HG02884 (cell line): Measurements from ENCODE around the gene TRMU.

Experiments
- ATAC-seq: cut with Tn5 transposase; IDR thresholded peaks from one replicate; pipeline ENCODE4 v1.9.1; 2021; ENCODE audit warnings: mild to moderate bottlenecking, moderate library complexity; ENCODE audit not compliant: unreplicated experiment

Gene TRMU

DNA sequence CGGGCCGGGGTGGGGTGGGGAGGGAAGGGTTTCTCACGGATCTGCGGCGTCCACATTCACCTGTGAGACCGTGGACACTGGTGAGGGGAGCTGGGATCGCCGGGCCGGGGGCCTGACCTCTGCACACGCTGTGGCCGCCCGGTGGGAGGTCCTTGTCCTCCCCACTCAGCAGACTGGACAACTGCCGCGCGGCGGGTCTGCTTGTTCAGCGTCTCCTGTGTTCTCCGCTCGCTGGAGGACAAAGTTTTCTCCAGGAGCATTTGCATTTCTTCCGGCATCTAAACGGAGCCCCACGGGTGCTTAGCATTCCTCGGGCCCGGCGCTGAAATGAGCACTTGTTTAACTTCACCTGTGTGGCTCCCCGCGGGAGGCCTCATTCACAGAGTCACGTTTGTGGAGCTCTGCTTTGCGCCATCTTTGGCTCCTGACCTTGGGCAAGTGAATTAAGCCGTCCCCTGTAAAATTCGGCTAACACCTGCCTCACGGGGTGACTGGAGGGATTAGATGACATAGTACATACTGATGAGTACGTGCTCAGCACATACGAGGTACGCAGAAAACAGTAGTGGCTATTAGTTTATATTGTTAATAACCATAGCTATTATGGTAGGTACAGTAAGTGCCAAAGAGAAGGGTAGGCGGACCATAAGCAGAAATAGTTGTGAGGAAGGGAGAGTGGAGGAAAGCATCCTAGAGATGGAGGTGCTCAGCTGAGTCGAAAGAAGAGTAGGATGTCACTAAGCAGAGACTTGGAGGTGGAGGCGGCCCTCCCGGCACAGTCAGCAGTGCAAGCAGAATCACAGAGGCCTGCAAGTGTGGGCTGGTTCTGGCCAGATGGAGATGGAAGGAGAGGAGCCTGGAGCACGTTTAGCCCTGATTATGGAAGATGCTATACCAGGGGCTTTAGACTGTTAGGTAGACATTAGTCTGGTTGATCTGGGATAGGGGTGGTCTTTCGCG, 885 bp downstream of the TRMU start:
- no peak for ATAC-seq

DNA sequence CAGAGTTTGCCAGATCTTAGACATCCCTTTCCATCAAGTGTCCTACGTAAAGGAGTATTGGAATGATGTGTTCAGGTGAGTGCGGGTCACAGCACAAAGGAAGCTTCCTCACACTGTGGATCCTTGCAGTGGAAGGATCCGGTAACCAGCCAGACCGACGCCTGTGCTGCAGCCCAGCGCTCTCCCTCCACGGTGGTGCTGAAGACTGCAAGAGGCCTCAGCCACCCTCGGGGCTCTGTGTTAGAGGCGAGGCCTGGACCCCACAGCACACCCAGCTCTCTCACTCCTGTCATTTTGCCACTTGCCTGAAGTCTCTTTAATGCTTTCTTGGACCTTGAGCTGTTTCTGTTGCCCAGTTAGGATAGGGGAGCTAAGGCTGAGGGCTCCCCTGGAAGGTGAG, 2.4 kb downstream of the TRMU start:
- ATAC-seq: no peak

DNA sequence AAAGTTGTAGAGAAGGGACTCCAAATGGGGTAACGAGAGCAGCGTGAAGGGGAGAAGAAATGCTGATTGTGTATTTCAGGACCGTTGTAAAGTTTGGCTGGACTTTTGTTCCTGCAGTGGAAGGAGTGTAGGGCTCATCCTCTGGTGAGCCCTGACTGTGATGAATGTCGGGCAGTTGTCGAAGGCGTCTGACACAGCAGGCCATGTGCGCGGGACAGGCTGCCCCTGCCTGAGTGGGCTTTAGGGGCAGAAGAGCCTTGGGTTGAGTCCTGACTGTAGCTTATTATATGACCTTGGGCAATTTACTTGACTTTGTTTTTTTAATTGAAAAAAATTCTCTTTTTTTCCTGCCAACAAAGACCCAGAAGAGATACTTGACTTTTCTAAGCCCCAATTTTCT, 3.1 kb downstream of the TRMU start:
- no peak for ATAC-seq

DNA sequence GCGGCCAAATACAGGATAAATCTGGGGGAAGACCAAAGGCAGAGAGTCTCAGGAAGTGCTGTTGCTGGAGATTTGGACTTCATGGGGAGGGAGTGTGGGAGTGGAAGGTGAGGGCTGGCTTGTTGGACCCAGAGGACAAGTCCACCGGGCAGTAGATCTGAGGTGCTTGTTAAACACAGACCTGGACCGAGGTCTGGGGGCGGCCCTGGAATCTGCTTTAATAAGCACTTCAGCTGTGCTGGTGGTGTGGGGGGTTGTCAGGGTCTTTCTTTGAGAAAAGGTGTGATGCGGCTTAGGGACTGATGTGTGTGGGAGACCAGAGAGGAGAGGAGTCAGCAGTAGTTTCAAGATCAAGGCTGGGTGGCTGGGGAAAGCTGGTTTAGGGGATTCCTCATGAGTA, 4.4 kb downstream of the TRMU start:
- ATAC-seq: no peak

DNA sequence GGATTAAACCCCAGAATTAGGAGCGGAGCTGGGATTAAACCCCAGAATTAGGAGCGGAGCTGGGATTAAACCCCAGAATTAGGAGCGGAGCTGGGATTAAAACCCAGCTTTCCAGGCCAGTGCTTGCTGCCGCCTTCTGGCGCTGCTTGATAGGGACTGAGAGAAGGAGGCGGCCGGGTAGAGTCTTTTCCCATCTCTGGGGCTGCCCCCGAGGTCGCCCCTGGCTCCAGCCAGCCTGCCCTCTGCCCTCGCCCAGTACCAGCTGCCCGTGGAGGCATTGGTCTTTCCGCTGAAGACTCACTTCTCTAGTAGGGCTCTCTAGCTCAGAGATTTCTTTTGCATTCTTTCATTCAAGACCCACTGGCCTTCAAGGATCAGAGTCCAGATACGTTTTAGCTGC, 5.2 kb downstream of the TRMU start:
- no peak for ATAC-seq

DNA sequence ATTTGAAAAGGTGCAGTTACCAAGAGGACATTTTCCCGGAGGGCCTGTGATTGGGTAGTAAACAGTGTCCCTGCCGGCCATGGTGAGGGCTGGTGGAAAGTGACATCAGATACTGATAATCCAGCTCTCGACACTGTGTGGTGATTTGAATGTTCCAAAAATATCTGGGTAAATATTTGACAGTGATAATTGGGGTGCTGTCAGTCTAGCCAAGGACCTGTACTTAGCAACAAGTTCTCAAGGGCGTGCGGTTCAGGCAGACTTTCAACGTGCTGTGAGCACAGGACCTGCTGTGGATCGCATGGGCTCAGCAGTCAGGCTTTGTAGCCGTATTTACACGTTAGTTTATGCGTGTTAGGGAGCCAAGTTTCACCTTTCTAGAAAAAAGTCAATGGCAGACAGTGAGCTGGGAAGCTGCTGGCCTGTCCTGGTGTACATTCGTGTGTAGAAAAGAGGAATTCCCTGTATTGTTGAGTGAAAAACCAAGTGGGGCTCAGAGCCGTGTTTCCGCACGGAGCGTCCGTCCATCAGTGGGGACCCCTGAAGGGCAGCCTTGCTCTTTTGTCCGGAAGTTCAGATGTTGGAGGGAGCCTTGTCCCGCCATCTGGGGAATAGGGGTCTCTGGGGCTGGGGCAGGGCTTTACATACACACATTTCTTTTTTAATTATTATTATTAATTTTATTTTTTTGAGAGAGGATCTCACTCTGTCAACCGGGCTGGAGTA, 11.3 kb downstream of the TRMU start:
- no peak for ATAC-seq

DNA sequence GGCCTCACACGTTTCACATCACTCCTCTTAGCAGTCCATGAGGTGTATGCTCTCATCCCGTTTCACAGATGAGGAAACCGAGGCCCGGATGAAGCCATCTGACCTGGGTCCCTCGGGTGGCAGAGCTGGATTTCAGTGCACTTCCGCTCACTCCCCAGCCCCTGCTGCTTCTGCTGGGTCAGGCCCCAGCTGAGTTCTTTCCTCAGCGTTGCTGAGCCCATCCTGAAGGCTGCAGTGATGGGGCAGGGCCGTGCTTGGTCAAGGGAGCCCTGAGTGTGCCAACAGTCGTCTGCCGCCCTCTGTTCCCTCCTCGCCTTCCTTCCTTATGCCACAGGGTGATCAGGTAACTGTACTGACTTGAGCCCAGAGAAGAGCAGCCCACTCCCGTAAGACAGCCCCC, 12.1 kb downstream of the TRMU start:
- ATAC-seq: no peak

DNA sequence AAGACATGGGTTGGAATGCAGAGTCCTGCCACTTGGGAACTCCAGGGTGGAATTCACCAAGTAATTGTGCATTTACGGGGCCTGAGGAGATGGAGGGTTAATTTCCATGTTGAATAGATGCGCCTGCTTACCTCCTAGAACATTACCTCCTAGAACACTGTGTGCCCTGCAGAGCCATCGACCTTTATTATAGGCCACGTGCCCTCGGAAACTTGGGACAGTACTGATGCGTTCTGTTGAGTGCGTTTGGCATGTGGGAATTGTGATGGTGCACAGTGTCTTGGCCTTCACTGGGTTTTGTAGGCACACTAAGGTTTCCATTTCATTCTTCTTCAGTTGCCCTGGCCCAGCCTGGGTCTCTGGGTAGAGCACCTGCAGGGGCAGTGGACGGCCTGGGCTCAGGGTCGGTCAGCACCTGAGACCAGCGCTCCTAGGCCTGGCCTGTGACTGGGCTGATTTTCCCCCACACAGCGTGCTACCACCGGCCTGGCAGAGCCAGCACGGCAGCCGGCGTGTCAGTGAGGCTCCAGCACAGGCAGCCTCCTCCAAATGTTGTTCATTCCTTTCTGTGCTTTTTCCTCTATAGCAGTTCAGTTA, 12.7 kb downstream of the TRMU start:
- no peak for ATAC-seq

DNA sequence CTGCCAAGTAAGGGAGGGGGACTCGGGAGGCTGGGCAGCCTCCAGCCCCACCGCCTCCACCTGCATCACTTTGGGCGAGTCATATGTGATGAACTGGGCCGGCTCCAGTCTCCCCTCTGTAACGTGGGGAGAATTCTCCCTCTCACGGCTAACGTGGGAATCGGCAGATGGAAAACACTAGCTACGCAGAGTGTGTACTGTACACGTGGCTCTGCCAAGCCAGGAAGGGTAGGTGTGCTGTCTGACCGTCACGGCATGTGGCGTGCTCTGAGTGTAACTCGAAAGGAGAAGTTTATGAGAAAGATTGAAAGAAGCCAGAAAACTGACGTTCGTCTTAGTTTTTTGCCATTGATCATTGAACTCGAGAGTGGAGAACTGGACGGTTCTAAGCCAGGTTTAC, 13.7 kb downstream of the TRMU start:
- no peak for ATAC-seq

DNA sequence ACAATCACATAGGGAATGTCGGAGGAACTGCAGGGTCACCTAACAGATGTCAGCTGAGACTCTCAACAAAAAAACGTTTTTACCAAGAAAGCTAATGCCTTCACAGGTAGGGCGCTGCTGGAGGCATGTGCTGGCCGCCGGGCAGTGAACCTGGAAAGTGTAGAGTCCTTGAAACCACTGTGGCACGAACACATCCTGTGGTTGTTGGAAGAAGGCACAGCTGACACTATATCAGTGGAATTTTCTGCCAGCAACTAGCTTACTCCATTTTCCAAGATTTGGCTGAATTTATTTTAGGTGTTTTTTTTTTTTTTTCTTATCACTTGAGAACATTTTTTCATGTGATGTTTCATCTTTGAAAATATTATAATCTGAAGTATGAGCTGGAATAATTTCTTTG, 14.2 kb downstream of the TRMU start:
- no peak for ATAC-seq

DNA sequence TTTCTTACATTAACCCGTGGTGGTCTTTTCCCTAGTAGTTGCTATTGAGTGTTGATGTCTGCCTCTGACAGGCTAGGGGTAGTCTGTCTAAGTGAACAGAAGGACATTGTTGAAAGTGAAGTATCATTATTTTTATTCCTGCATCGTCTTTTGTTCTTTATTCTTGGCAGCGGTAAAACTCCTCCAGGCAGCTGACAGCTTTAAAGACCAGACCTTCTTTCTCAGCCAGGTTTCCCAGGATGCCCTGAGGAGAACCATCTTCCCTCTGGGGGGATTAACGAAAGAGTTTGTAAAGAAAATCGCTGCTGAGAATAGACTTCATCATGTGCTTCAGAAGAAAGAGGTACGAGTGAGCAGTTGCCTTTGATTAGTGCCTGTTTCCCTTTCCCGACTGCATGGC, 14.6 kb downstream of the TRMU start:
- ATAC-seq: no peak

DNA sequence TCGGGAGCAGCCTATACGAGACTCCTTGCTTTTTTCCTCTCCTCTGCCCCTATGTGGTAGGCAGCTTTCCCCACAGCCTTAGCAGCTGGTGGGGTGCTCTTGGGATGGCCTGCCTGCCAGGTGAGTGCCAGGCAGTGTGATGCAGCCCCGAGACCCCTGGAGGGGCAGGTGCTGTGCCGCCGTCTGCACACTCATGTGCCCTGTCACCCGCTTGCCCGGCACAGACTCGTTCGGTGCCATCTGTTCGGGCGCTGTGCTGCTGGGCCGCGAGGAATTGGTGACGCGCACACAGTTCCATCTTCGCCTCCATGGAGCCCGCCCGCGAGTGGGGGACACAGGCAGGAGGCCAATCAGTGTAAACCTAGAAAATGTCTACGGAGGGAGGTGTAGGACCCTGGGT, 15.1 kb downstream of the TRMU start:
- no peak for ATAC-seq

DNA sequence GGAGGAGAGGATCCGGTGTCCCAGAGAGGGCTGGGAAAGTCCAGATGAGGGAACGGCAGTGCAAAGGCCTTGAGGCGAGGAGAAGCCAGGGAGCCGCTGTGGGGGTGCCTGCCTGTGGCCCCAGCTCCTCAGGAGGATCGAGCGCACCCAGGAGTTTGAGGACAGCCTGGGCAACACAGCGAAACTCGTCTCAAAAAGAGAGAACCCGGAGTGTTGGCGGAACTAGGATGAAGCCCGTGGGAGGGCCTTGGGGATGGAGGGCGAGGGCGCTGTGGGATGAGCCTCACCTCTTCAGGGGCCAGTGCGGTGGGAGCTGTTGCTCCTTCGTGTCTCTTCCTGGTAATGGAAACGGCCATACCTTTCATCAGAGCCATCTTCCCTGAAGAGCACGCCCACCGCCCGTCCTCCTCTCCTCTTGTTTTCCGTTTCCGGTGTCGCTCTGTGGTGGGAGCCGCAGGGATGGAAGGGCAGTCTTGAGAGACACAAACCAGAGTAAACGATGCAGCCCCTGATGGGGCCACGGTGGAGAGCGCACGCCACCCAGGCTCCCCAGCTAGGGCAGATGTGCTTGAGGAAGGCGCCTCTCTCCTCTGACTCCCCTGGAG, 15.7 kb downstream of the TRMU start:
- ATAC-seq: no peak

DNA sequence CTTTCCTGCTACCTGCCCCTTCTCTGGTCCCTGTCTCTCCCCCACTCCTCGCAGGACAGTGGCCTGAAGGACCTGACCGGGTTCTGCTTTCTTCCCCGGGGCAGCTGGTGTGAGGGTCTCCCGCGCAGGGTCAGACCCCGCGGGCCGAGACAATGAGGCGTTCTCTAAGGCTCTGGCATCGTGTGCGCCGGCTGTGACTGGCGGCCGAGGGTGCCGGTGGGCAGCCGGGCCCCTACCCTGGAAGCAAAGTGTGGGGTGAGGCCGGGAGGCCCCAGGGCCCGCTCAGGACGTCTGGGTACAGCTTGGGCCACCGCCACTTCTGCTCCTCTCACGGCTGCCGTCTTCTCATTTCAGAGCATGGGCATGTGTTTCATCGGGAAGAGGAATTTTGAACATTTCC, 16.3 kb downstream of the TRMU start:
- ATAC-seq: no peak

DNA sequence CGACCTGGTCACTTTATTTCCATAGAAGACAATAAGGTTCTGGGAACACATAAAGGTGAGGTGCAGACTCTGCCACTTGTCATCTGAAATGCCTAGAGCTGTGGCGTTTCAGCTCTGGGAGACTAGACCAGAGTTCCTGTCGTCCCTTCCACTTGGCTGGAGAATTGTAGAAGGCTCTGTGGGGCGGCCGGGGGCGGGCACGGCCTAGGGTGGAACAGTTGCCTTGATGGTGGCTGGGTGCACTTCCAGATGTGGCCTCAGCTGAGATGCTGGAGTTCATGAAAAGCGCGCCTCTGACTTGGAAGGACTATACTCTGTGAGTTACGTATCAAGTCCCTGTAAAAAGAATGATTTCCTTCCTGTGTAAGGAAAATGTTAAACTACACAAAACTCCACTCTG, 16.8 kb downstream of the TRMU start:
- ATAC-seq: no peak

DNA sequence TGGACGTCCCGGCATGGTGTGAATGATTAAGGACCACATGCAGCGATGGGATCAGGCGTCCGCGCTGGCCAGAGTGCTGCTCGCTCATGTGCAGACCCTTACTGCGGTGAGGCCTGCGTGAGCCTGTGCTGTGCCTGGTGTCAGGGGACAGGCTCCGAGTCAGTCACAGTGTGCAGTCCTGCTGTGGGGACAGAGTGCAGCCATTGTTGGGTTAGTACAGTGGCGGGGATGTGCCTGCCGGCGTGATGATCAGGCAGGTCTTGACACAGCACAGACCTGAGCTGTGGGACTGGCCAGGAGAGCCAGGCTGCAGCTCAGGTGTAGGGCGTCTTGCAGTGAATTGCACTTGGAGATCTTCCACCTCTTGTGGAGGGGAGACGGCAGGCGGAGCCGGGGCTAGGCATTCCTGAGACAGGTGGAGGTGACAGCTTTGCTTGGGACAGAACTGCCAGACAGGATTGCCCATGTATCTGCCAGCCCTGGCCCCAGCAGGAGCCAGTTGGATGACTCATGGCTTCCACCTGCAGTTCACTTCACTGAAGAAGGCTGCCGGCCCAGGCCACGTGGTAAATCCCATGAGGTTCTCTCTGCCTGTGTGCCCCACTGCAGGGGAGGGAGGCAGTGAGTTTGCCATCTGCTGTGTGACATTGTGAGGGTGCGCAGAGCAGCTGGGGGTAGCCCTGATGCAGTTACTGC, 17.3 kb downstream of the TRMU start:
- ATAC-seq: no peak

DNA sequence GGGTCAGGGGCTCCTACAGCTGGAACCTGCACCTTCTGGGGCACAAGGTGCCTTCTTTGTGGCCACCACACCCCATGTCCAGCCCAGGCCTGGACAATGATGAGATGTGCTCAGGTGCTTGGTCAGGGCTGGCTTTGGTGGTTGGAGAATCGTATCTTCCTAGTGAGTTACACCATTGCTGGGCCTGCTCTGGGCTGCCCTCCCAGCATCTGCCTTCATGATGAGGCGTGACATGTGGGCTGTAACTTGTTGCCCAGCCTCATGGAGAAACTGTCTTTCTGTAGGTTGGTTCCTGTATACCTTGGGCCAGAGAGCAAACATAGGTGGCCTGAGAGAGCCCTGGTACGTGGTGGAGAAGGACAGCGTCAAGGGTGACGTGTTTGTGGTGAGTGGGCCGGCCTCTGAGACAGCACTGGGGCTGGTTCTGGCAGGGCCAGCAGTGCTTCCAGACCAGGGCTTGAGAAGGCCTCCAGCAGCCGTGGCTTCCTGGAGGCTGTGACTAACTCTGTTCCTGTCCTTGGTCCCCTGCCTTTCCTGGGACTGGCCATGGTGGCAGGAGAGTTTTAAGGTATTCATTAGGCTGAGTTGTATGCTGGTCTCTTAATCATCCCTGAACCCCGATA, 18.1 kb downstream of the TRMU start:
- ATAC-seq: no peak

DNA sequence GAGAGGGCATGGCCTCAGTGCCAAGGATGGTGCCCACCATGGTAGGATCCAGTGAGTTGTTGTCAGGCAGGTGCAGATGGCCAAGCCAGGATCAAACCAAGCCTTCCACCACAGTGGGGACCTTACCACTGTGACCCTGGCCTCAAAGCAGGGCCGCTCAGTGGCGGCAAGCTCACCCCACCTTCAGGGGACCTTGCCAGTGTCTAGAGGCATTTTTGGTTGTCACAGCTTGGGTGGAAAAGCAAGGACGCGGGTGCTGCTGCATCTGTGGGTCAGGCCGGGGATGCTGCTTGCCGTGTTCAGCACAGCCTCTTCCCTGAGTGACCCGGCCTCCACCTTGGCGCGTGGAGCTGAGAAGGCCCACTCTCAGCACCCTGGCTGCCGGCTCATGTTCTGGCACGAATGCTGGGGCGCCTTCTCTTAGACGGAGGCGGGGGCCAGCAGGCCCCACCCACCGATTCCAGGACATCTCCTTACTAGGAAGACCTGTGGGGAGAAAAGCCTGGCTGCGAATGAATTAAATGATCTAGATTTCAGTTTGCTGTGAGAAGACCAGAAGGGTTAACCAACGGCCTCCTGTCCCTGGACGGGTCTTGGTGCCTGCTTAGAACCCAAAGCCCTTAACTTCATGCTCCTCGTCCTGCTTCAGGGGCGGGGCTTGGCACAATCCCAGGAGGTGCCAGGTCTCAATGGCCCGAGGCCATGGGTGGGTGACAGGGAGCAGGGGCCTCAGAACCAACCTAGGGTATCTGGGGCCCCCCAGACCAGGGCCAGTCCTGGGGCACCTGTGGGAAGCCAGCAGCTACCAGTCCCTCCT, 18.9 kb downstream of the TRMU start:
- no peak for ATAC-seq

DNA sequence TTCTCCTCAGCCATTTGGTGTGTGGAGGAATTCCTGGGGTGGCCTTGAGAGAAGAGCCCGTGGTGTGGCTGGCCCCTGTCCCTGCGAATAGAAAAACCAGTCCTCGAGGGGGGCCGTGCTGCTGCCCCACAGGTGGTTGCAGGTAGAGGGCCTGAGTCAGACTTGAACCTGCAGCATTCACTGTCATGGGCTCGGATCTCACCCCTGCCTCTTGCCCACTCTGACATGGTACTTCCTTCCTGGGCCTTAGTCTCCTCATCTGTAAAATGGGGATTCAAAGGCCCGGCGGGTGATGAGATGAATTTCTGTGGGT, 19.4 kb downstream of the TRMU start:
- ATAC-seq: no peak
